GM19372 (cell line): ENCODE results near the gene ROPN1L.

ENCODE experiments used
- ATAC-seq: cut with Tn5 transposase; IDR thresholded peaks from one replicate; pipeline ENCODE4 v1.9.1; 2021; ENCODE audit warnings: mild to moderate bottlenecking, low read depth, moderate library complexity; ENCODE audit not compliant: unreplicated experiment

The ROPN1L gene

DNA sequence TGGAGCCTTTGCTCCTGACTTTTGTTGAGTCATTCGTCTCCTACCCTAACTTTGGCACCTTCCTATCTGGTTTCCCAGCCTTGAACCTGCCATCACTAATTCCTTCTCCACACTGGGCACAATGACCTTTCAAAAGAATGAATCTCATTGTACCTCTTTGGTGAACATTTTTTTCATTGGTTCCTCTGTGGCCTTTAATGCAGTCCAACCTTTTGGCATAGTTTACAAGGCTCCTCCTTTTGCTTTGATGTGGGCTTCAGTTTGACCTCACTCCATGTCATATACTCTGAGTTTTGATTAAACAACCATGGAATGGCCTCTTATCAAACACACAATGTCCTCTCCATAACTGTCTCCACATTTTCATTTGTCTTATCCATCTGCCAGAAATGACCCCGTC is 14.5 kb upstream of the ROPN1L start:
- ATAC-seq = no peak

DNA sequence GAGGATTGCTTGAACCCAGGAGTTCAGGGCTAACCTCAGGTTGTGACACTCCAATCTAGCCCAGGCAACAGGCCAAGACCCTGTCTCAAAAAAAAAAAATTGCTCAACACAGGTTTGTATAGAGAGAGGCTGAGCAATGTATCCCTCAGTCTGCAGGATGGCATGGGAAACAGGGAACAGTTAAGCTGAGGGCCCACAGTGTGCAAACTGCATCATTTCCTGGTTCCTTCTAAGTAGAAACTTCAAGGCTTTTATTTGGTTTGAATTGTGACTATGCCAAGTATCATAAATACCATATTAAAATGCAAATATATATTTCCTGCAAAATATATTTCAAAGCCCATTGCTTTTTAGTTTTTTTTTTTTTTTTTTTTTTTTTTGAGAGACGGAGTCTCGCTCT is 13.7 kb upstream of the ROPN1L start:
- no peak for ATAC-seq

GRCh38 chr5:10431415-10431814 is 10.3 kb upstream of the ROPN1L start:
- ATAC-seq = no peak

DNA sequence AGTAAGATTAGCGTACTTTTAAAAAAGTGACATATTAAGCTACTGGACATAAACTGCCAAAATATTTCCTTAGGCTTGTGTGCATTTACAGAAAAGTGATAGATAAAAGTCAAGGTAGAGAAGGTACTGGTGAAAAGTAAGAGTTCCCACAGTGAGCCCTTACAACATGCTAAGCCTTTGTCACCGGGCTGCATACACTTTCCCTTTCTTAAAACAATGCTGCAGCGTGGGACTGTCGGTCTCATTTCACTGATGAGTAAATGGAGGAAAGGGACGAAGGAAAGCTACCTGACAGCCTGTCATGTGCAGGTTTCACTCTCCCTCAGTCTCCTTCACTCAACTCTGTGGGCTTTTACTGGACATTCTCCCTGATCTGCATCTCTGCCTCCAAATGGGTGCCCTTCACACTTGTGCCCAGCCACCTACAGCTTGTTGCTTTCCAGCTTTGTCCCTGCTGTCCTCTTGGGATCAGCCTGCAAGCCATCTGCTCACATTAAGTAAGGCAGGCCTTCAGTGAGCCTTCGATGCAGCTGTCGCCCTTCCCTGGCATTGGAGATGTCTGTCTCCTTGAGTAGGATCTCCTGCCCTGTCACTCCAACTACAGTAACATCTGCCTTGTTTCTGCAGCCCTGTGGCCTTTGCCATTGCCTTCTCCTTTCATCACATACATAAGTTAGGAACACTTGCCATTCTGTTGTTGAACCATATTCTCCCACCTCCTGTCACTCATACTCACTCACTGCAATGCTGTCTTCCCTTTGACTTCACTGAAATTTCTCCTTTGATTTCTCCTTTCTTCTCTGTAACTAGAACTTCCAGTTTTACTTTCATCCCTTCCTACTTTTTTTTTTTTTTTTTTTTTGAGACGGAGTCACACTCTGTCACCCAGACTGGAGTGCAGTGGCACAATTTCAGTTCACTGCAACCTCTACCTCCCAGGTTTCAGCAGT is 9.3 kb upstream of the ROPN1L start:
- ATAC-seq = no peak

GRCh38 chr5:10434392-10434791 is 7.3 kb upstream of the ROPN1L start:
- ATAC-seq = no peak

GRCh38 chr5:10438301-10438700 is 3.4 kb upstream of the ROPN1L start:
- ATAC-seq = no peak

DNA sequence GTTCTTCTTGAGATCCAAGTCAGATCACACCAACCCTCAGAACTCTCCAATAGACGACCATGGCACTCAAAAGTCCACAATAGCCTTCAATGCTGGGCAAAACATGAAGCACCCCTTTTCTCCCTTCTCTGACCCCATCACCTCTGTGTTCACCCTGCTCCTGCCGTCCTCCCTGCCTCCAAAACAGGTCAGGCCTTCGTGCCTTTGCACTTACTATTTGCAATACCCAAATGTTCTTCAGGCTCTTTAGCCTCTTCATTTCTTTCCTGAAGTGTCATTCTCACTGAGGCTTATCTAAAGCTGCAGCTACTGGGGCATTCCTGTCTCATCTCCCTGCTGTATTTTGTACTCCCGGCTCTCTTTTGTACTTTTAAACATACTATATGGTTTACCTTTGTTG is 2.0 kb upstream of the ROPN1L start:
- no peak for ATAC-seq

DNA sequence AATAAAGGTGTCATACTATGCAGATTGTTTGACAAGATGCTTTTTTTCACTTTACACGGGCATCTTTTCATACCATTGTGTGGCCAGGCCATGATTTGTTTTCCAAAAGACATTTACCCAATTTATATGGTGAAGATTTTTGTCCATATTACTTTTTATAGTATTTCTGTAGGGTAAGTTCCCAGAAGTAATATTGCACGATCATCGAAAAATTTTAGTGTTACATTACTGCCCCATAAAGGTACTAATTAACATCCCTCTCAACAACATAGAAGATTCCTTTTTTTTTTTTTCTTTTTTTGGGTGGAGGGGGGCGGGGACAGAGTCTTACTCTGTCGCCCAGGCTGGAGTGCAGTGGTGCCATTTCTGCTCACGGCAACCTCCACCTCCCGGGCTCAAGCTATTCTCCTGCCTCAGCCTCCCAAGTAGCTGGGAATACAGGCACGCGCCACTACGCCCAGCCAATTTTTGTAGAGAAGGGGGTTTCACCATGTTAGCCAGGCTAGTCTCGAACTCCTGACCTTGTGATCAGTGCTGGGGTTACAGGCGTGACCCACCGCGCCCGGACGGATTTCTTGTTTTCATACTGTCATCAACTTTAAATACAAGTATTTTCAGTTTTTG is 1.2 kb upstream of the ROPN1L start:
- ATAC-seq = no peak

DNA sequence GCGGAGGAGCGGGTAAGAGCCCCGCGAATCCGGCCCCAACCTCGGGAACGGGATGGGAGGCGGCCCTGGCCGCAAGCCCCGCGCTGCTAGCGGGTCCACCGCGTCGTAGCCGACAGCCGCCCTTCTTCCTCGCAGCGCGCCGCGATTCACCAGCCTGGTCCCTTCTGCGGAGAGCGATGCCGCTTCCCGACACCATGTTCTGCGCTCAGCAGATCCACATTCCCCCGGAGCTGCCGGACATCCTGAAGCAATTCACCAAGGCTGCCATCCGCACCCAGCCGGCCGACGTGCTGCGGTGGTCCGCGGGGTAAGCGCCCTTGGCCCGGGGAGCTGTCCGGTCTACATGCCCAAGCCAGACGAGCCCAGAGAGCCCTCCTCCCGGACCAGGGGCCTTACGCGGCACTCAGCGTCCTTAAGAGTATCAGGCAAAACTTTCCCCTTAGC is 335 bp downstream of the ROPN1L start:
- ATAC-seq = peak; percentile 45

DNA sequence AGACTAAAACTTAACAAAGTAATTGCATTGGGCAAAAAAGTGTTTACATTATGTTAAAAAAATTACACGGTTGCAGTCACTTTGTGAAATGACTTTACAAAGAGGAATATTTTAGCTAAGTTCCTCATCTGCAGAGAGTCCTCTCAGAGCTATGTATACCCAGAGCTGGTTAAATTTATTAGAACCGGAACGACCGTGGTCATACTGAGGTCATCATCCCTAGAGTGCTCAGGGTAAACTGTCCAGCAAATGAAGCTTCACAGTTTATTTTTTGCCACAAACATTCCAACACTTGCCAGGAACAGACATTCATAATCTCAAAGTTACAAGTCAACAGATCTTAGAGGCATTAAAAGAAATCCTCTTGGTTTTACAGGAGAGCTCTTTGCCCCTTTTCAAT is 897 bp downstream of the ROPN1L start:
- no peak for ATAC-seq

DNA sequence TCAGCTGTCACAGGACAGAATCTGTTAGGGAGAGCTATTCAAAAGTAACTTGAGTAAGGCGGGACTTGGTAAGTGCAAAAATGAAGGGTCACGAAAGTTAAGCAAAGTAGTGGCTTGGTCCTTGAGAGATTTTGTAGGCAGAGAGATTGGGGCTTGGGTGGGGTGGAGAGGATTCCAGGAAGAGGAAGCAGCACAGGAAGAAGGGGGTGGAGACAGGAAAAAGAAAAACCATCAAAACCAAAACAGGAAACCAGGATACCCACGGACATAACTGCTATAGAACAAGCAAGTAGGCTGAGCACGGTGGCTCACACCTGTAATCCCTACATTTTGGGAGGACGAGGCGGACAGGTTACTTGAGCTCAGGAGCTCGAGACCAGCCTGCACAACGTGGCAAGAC is 3.7 kb downstream of the ROPN1L start:
- no peak for ATAC-seq

- ATAC-seq = no peak
Measured at GRCh38 chr5:10446490-10446889, 4.8 kb downstream of the ROPN1L start.

GRCh38 chr5:10447041-10447440 is 5.4 kb downstream of the ROPN1L start:
- ATAC-seq = no peak

GRCh38 chr5:10448754-10449360 is 7.2 kb downstream of the ROPN1L start:
- no peak for ATAC-seq

GRCh38 chr5:10451137-10451824 is 9.6 kb downstream of the ROPN1L start:
- no peak for ATAC-seq

DNA sequence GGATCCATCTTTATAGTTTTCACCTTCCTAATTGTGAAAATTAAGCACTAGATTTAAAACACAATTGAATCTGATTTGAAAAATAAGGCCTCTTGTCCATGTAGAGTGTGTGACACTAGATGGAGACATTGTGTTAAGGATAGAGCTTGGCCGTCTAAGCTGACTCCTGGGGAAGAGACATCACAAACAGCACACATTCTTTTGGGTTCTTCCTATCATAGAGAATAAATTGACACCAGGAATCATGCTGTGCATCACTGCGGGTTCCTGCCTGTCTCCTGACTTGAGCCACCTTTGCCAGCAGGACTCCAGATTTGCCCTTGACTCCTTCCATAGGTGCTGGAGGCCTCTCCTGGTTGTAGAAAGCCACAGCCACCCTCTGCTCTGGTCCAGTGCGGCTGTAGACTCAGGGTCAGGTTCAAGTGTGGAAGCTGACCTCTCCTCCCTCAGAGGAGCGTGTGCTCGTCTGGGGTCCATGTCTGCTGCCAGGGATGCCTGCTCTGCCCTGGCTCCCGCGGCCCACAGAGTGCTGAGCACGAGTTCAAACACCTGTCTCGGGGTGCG is 11.2 kb downstream of the ROPN1L start:
- ATAC-seq = peak; percentile 78

- no peak for ATAC-seq
Measured at GRCh38 chr5:10453545-10453944, 11.9 kb downstream of the ROPN1L start.

DNA sequence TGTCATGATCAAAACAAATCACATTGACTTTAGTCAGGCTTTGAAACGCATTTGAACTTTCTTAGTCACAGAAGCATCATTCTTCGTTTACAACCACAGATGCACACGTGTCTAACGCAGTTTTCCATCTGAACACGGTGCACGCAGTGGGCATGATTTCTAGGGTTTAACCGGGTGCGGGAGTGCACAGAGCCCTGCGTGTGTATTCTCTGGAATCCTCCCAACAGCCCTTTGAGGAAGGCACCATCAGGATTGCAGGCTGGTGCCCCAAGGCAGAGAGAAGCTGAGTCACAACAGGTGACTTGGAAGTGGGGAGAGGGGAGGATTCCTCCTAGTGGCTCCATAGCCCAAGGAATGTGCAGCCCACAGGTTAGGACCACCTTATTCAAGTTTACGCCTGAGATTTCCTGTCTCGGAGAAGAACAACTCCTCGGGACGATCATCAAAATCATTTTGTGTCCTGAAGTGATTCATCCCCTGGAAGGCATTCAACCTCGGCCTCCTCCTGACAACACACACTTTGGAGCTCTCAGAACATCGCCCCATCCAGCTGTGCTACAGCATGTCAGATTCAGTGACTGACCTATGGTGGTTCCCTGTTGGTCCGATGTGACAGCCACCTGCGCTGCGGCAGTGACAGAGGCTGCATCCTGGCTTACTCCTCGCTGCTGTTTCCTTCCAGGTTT is 13.1 kb downstream of the ROPN1L start:
- no peak for ATAC-seq

GRCh38 chr5:10455277-10455670 is 13.6 kb downstream of the ROPN1L start:
- no peak for ATAC-seq
